NOMO-1 treated with dmso at 0.1 percent for 144 hours (cell line): Measurements from ENCODE around the gene EIF3J.

Source experiments
- DNase-seq: peaks from one replicate; lab custom pipeline; 2025; ENCODE audit not compliant: unreplicated experiment; lab: John Stamatoyannopoulos, UW

Gene EIF3J

DNA sequence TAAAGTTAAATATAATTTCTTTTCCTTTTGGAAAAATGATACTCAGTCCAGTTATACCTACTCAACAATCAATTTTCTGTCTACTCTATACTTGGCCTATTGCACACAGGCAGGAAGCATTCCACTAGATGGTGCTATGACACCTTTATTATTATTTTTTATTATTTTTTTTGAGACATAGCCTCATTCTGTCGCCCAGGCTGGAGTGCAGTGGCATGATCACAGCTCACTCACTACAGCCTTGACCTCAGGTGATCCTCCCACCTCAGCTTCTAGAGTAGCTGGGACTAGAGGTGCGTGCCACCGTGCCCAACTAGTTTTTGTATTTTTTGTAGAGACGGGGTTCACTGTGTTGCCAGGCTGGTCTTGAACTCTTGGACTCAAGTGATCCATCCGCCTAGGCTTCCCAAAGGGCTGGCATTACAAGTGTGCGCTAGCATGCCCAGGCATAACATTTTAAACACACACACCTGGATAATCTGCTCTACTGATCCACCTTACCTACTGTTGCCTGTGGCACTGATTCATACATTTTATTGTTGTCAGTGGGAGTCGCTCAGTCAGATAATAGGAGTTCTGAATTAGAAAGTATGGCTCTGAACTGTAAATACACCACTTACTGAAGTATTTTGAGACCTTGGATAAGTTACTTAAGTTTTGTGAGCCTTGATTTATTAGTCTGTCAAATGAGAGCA is 56.2 kb downstream of the EIF3J start:
- no peak for DNase-seq

GRCh38 chr15:44595246-44595645 is 58.3 kb downstream of the EIF3J start:
- DNase-seq = no peak

DNA sequence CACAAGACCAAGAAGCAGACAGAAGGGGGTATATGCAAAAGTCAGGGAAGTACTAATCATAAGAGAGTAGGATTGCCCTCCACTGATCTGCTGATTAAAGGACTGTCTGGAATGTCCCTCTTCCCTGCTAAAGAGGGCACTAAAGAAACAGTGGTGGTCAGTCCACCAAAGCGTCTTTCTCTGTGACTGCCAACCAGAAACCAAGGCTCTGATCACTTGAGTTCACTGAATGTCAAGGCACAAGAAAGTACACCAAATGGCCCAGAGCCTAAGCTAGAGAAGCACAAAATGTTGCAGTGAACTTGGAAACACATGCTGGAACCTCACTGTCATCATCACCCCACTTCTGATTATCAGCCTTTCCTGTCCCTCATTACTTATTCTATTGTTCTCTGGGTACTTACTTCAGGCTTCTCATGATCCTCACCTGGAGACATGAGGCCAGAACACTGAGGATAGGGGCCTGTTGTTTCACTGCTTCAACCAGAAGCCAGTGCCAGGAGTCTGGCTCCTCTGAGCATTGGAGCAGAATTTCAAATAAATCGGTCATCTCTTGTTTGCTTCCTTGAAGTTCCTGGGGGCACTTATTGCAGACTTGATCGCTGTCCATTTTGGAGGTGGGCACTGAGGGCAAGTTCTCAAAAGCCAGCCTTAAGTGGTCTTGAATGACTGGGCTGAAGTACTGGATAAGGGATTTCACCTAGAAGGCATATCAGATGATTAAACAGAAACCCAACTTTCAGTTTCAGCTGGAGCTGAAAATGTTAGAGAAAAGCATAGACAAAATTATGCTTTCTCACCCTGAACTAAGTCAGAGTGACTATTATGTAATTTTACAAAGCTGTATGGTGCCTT is 58.9 kb downstream of the EIF3J start:
- no peak for DNase-seq

- DNase-seq = no peak
Measured at GRCh38 chr15:44596511-44597010, 59.6 kb downstream of the EIF3J start.

DNA sequence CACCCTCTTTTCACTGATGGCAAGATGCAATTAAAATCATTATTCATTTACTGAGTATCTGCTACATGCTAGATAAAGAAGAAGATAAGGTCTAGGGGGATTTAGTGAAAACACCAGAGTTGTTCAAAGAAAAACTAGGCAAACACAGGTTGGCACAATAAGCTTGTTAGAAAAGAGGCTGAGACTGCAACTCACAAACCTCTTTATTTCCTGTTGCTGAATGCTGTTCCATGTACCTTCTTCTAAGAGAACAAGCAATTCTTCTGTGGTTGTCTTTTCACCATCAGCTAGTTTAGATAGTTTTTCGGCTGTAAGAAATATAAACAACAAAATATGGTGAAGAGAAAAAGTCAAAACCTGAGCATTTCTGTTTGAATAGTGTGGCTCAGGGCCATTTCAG is 61.1 kb downstream of the EIF3J start:
- DNase-seq = no peak

DNA sequence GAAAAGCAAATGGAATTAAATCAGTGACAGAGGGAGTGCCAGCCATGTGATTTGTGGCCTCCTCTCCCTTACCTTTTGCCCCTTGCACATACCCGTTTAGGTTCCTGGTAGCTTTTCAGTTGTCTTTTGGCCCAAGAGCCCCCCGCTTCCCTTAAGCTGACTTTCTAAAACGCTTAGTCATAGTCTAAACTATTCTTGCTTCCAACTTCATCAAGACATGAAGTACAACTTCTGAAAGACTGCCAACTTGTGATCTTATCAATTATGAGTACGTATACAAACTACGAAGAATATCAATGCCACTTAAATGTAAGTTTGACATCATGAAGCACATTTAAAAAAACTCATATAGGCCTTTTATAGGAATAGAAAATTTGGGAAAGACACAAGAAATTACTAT is 61.9 kb downstream of the EIF3J start:
- no peak for DNase-seq

- no peak for DNase-seq
Measured at GRCh38 chr15:44603126-44603525, 66.2 kb downstream of the EIF3J start.

- DNase-seq = no peak
Measured at GRCh38 chr15:44606740-44607139, 69.8 kb downstream of the EIF3J start.
